Body of pancreas (tissue), 4 donors: ENCODE measurements around the gene TRAF1. TPM values are rescaled to one million over a fixed set of nuclear protein-coding genes. Genes with fewer than 3 reads are reported as not detected.

Experiments
- ATAC-seq: fragments of 150-250 bp; one replicate; pipeline ENCODE4 v1.9.1; 2016
- DNase-seq, 4 donors: peaks; one replicate each; pipeline ENCODE4 v3.0.0-alpha.2; 2019
- H3K27ac ChIP-seq, 4 donors: fragments of 200-600 bp; sonication (generic); 1 replicate in 3 of 4; 2 replicates in 1 of 4; pipeline versions ENCODE4 v1.5.1 to v1.6.1; 2016 to 2019; ENCODE audit warnings: mild to moderate bottlenecking in 1 of 4, mixed read lengths in 1 of 4, moderate library complexity in 1 of 4
- H3K27me3 ChIP-seq, 2 donors: fragments of 200-600 bp; sonication (generic); one replicate each; pipeline ENCODE4 v1.6.0; 2016; ENCODE audit warnings: mild to moderate bottlenecking in 1 of 2
- H3K36me3 ChIP-seq, 2 donors: fragments of 200-600 bp; sonication (generic); replicated peaks in 1 of 2; 2 replicates each; pipeline ENCODE4 v1.5.1; 2016; ENCODE audit warnings: low read depth in 2 of 2; ENCODE audit not compliant: insufficient read depth in 1 of 2
- H3K4me1 ChIP-seq: fragments of 200-600 bp; sonication (generic); one replicate; pipeline ENCODE4 v1.6.0; 2016
- H3K4me3 ChIP-seq, 2 donors: fragments of 200-600 bp; sonication (generic); 1 replicate in 1 of 2; 2 replicates in 1 of 2; pipeline ENCODE4 v1.5.1; 2016 to 2019
- H3K9me3 ChIP-seq, 3 donors: fragments of 200-600 bp; sonication (generic); 1 replicate in 2 of 3; 2 replicates in 1 of 3; pipeline ENCODE4 v1.5.1; 2016
- POLR2A ChIP-seq, 3 donors: fragments of 450-650 bp; IDR thresholded peaks; one replicate each; pipeline ENCODE4 v1.6.1; 2016; ENCODE audit warnings: antibody characterized with exemption in 3 of 3, mild to moderate bottlenecking in 2 of 3
- WGBS, 2 donors: methylation state at CpG; one replicate each; pipeline ENCODE4 v1.1.5; 2017; 5-methylcytosine and 5-hydroxymethylcytosine counted together
- intact Hi-C: fragments of 100-400 bp; cut with DNase I; formaldehyde crosslinking; loops from one replicate; pipeline ENCODE4 v1.15.1; 2023
- total RNA-seq, 2 donors: library from RNA; depleted of rRNA; stranded (reverse); fragments of >200 nt; gene quantifications; one replicate each; pipeline ENCODE4 v1.1.0, GENCODE V29; 2016
- TF ChIP-seq, protein P1 (sequence below), 7 experiments: fragments of 450-650 bp in 4 of 7; fragments of 200-600 bp in 3 of 7; sonication (generic) in 3 of 7; IDR thresholded peaks; one replicate each; pipeline ENCODE4 v1.5.1; 2016 to 2019; ENCODE audit warnings: antibody characterized with exemption in 7 of 7

Gene TRAF1
- total RNA-seq, 2 donors from 2014 or later, result 4.4 to 8.2 TPM

- peak; percentile 91 for ATAC-seq
- Histone ChIP-seq H3K27me3 (no peaks in the 10 kb centered on the region), H3K9me3 (no peaks in the 10 kb centered on the region), H3K4me1 (peaks cover 13% of the 10 kb centered on the region), H3K27ac (peak overlapping the region; percentile 49 to 93 (median 80)), H3K4me3 (peak overlapping the region; percentile 71 to 73), H3K36me3 (no peaks in the 10 kb centered on the region)
- peak; percentile 81 to 85 (median 84) for DNase-seq
- intact Hi-C loops, result loop anchor here (5.0 kb wide), 1 partner anchor 51 kb away; the partner anchor contains the start of gene PHF19
- WGBS, 2 donors, result 1 to 2% methylated on average over 31 to 70 of the region's 73 CpGs
- TF ChIP-seq, protein P1, sequence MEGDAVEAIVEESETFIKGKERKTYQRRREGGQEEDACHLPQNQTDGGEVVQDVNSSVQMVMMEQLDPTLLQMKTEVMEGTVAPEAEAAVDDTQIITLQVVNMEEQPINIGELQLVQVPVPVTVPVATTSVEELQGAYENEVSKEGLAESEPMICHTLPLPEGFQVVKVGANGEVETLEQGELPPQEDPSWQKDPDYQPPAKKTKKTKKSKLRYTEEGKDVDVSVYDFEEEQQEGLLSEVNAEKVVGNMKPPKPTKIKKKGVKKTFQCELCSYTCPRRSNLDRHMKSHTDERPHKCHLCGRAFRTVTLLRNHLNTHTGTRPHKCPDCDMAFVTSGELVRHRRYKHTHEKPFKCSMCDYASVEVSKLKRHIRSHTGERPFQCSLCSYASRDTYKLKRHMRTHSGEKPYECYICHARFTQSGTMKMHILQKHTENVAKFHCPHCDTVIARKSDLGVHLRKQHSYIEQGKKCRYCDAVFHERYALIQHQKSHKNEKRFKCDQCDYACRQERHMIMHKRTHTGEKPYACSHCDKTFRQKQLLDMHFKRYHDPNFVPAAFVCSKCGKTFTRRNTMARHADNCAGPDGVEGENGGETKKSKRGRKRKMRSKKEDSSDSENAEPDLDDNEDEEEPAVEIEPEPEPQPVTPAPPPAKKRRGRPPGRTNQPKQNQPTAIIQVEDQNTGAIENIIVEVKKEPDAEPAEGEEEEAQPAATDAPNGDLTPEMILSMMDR (IDR thresholded peaks at IDR 0.05), result peak in 4 of 7 experiments; percentile 13 to 46 (median 39)
- TF ChIP-seq POLR2A (IDR thresholded peaks at IDR 0.05), result peak; percentile 78 to 87 (median 80)
Observed at GRCh38 chr9:120928483-120929228, 2.1 kb upstream of the TRAF1 start.

DNA sequence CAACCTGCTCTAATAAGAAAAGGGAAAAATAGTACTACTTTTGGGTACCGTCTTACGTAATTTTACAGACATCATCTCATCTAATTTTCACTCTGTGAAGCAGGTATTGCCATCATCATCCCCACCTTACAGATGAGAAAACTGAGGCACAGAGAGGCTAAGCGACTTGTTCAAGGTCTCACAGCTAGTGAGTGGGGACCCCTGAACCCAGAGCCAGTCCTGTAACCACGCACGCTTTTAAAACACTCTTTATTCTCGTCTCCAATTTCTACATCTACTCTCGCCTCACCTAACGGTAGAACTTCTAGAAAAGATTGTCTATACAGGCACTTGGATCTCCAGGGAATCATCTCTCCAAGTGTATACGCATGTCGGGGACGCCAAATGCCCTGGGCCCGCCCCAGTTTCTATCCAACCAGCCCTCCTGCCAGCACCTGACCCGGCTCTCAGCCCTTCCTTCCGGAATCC, 1.5 kb upstream of the TRAF1 start:
- ATAC-seq, result peak; percentile 49
- no peak for TF ChIP-seq POLR2A (IDR thresholded peaks at IDR 0.05)
- TF ChIP-seq, protein P1 (IDR thresholded peaks at IDR 0.05), result no peak
- Histone ChIP-seq H3K4me3 (peak overlapping the region; percentile 71 to 73), H3K9me3 (no peaks in the 10 kb centered on the region), H3K4me1 (peaks cover 13% of the 10 kb centered on the region), H3K36me3 (no peaks in the 10 kb centered on the region), H3K27ac (peak overlapping the region; percentile 49 to 93 (median 80)), H3K27me3 (no peaks in the 10 kb centered on the region)
- intact Hi-C loops, result loop anchor here (5.0 kb wide), 1 partner anchor 51 kb away; the partner anchor contains the start of gene PHF19
- peak in 3 of 4 donors; percentile 64 to 66 (median 65) for DNase-seq
- 37% methylated on average over 14 of the region's 14 CpGs for WGBS, 2 donors

DNA sequence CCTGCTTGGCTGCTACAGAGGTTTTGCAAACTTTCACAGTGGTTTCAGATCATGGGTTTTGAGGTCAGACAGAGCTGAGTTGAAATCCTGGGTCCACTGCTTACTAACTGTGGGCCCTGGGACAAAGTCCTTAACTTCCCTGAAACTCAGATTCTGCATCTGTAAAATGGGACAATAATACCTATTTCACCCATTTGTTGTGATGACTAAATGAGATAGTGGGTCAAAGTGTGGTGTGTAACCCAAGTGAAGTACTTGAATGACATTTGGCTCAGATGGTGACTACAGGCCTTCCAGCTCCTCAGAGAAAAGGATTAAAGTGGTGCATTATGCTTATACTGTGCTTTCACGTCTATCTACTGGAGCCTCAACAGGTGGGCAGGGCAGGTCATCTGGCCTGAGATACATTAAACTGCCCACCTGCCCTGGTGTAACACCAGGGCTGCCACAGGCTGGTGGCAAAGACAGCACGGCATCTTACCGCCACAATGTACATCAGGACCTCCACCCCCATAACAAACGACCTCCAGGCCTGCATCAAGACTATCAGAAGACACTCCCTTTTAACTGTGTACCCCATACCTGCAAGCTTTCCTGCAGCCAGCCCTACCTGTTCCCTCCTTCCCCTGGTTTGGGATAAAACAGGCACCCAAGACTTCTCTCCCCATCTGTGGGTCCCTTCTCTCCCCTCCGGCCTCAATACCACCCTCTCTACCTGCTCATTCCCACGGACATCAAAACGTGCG, 846 bp upstream of the TRAF1 start:
- TF ChIP-seq, protein P1 (IDR thresholded peaks at IDR 0.05), result no peak
- TF ChIP-seq POLR2A (IDR thresholded peaks at IDR 0.05), result no peak
- intact Hi-C loops, result loop anchor here (5.0 kb wide), 1 partner anchor 50 kb away; the partner anchor contains the start of gene PHF19
- peaks cover 13% of the 10 kb centered on the region for H3K4me1 ChIP-seq
- WGBS, 2 donors, result 48 to 54% methylated on average over 6 to 8 of the region's 8 CpGs
- no peaks in the 10 kb centered on the region for H3K9me3 ChIP-seq
- no peak for DNase-seq
- no peak overlapping the region for H3K4me3 ChIP-seq
- peak overlapping the region in 1 of 4 donors; percentile 44 for H3K27ac ChIP-seq
- H3K27me3 ChIP-seq, result no peaks in the 10 kb centered on the region
- H3K36me3 ChIP-seq, result no peaks in the 10 kb centered on the region
- no peak for ATAC-seq

DNA sequence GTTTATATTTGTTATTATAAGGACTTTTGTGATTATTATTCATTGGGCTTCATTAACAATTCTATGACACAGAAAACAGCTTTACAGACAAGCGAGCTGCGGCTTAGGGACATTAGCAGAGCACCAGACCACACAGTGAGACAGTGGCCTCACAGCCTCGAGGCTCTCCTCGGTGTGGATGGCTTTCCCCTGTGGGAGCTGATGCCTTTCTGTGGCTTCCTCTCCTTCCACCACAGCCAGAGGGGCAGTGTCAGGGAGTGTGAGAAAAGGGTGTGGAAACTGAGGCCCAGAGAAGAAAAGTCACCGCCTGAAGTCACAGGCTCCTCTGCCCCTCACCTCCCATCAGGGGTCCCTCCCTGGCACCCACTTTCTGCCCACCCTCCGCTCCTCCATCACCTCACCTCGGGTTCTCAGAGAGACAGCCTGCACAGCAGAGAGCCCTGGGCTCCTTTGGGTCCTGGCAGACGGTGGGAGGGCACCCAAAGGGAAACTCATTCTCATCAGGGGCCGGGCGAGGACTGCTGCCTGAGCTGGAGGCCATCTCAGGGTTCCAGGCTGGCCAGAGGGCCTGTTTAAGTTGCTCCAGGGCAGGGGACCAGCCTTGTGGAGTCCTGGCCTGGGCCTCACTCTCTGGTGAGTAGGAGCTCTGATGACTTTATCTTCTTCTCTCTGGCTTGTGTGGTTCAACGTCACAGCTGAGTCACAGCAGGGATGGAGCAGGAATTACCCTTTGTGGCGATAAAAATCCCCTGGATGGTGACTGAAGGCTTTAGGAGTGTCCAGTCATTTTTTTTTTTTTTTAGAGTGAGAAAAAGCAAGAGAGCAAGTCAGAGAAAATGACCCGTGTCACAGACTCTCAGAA, 830 bp downstream of the TRAF1 start:
- no peaks in the 10 kb centered on the region for H3K36me3 ChIP-seq
- intact Hi-C loops, result loop anchor here (5.0 kb wide), 1 partner anchor 48 kb away; the partner anchor contains the start of gene PHF19
- H3K27me3 ChIP-seq, result no peaks in the 10 kb centered on the region
- peak in 1 of 4 donors; percentile 53 for DNase-seq
- no peak overlapping the region for H3K4me3 ChIP-seq
- WGBS, 2 donors, result 57 to 68% methylated on average over 13 of the region's 13 CpGs
- H3K9me3 ChIP-seq, result no peaks in the 10 kb centered on the region
- peak overlapping the region in 3 of 4 donors; percentile 2 to 44 (median 43) for H3K27ac ChIP-seq
- H3K4me1 ChIP-seq, result peaks cover 13% of the 10 kb centered on the region
- no peak for ATAC-seq
- TF ChIP-seq, protein P1 (IDR thresholded peaks at IDR 0.05), result no peak
- peak in 2 of 3 donors; percentile 36 to 46 for TF ChIP-seq POLR2A (IDR thresholded peaks at IDR 0.05)
